HEK293 (cell line): ENCODE measurements around the gene KXD1.

ENCODE experiments used
- GLIS1 ChIP-seq: fragments of 450-650 bp; formaldehyde crosslinking; IDR thresholded peaks from 2 replicates; pipeline ENCODE4 v1.5.1; 2016; ENCODE audit warnings: missing biosample characterization, missing genetic modification characterization
- HOXC10 ChIP-seq: sonication (generic); formaldehyde crosslinking; IDR thresholded peaks from 2 replicates; pipeline ENCODE4 v1.8.1; 2023; ENCODE audit warnings: mild to moderate bottlenecking, missing genetic modification reagents
- KLF1 ChIP-seq: fragments of 450-650 bp; formaldehyde crosslinking; IDR thresholded peaks from 2 replicates; pipeline ENCODE4 v1.5.1; 2016; ENCODE audit warnings: missing biosample characterization, missing genetic modification characterization
- SP2 ChIP-seq: fragments of 450-650 bp; formaldehyde crosslinking; IDR thresholded peaks from 2 replicates; pipeline ENCODE4 v1.5.1; 2016; ENCODE audit warnings: missing biosample characterization, missing genetic modification characterization
- SP7 ChIP-seq: fragments of 450-650 bp; formaldehyde crosslinking; IDR thresholded peaks from 2 replicates; pipeline ENCODE4 v1.5.1; 2016; ENCODE audit warnings: missing biosample characterization, missing genetic modification characterization
- ZBTB21 ChIP-seq: fragments of 450-650 bp; formaldehyde crosslinking; IDR thresholded peaks from 2 replicates; pipeline ENCODE4 v1.5.1; 2017; ENCODE audit warnings: missing biosample characterization, missing genetic modification characterization
- ZEB2 ChIP-seq: fragments of 450-650 bp; formaldehyde crosslinking; IDR thresholded peaks from 2 replicates; pipeline ENCODE4 v1.5.1; 2016; ENCODE audit warnings: missing biosample characterization, missing genetic modification characterization
- ZNF140 ChIP-seq: fragments of 450-650 bp; formaldehyde crosslinking; IDR thresholded peaks from 2 replicates; pipeline ENCODE4 v1.5.1; 2016; ENCODE audit warnings: missing biosample characterization, missing genetic modification characterization
- ZNF146 ChIP-seq: fragments of 450-650 bp; formaldehyde crosslinking; IDR thresholded peaks from 2 replicates; pipeline ENCODE4 v1.5.1; 2016; ENCODE audit warnings: missing biosample characterization, missing genetic modification characterization
- ZNF248 ChIP-seq: fragments of 450-650 bp; formaldehyde crosslinking; IDR thresholded peaks from 2 replicates; pipeline ENCODE4 v1.5.1; 2017; ENCODE audit warnings: missing biosample characterization, missing genetic modification characterization
- ZNF350 ChIP-seq: fragments of 450-650 bp; formaldehyde crosslinking; IDR thresholded peaks from 2 replicates; pipeline ENCODE4 v1.5.0; 2017; ENCODE audit warnings: missing biosample characterization, mild to moderate bottlenecking, missing genetic modification characterization
- ZNF398 ChIP-seq: fragments of 450-650 bp; formaldehyde crosslinking; IDR thresholded peaks from 2 replicates; pipeline ENCODE4 v1.5.1; 2017; ENCODE audit warnings: missing biosample characterization, missing genetic modification characterization
- ZNF48 ChIP-seq: fragments of 450-650 bp; formaldehyde crosslinking; IDR thresholded peaks from 2 replicates; pipeline ENCODE4 v1.5.1; 2016; ENCODE audit warnings: missing biosample characterization, missing genetic modification characterization
- ZNF501 ChIP-seq: fragments of 450-650 bp; formaldehyde crosslinking; IDR thresholded peaks from 2 replicates; pipeline ENCODE4 v1.5.1; 2016; ENCODE audit warnings: missing biosample characterization, missing genetic modification characterization
- ZNF518A ChIP-seq: fragments of 450-650 bp; formaldehyde crosslinking; conservative IDR thresholded peaks from 2 replicates; pipeline ENCODE4 v1.5.1; 2016; ENCODE audit warnings: low read depth, missing biosample characterization, missing genetic modification characterization
- ZNF558 ChIP-seq: fragments of 450-650 bp; formaldehyde crosslinking; IDR thresholded peaks from 2 replicates; pipeline ENCODE4 v1.5.1; 2016; ENCODE audit warnings: missing biosample characterization, missing genetic modification characterization
- ZNF600 ChIP-seq: fragments of 450-650 bp; formaldehyde crosslinking; IDR thresholded peaks from 2 replicates; pipeline ENCODE4 v1.5.1; 2016; ENCODE audit warnings: missing biosample characterization, missing genetic modification characterization
- ZNF626 ChIP-seq: fragments of 450-650 bp; sonication (Bioruptor Pico); formaldehyde crosslinking; IDR thresholded peaks from 2 replicates; pipeline ENCODE4 v1.5.1; 2018; ENCODE audit warnings: missing biosample characterization, missing genetic modification characterization, inconsistent platforms
- ZNF701 ChIP-seq: fragments of 450-650 bp; formaldehyde crosslinking; IDR thresholded peaks from 2 replicates; pipeline ENCODE4 v1.5.1; 2016; ENCODE audit warnings: missing biosample characterization, missing genetic modification characterization
- ZNF792 ChIP-seq: fragments of 450-650 bp; formaldehyde crosslinking; IDR thresholded peaks from 2 replicates; pipeline ENCODE4 v1.5.1; 2016; ENCODE audit warnings: missing biosample characterization, missing genetic modification characterization
- TF ChIP-seq, protein P1 (sequence below): fragments of 450-650 bp; formaldehyde crosslinking; IDR thresholded peaks from 2 replicates; pipeline ENCODE4 v1.5.1; 2017; ENCODE audit warnings: missing biosample characterization, mild to moderate bottlenecking, missing genetic modification characterization, moderate library complexity
- TF ChIP-seq, protein P2 (sequence below): fragments of 450-650 bp; formaldehyde crosslinking; IDR thresholded peaks from 2 replicates; pipeline ENCODE4 v1.5.1; 2016; ENCODE audit warnings: missing biosample characterization, missing genetic modification characterization, low read depth
- TF ChIP-seq, protein P3 (sequence below): fragments of 450-650 bp; formaldehyde crosslinking; IDR thresholded peaks from 2 replicates; pipeline ENCODE4 v1.5.1; 2016; ENCODE audit warnings: missing biosample characterization, missing genetic modification characterization
- TF ChIP-seq, protein P4 (sequence below): fragments of 450-650 bp; formaldehyde crosslinking; IDR thresholded peaks from 2 replicates; pipeline ENCODE4 v1.5.1; 2016; ENCODE audit warnings: missing biosample characterization, missing genetic modification characterization

The KXD1 gene

DNA sequence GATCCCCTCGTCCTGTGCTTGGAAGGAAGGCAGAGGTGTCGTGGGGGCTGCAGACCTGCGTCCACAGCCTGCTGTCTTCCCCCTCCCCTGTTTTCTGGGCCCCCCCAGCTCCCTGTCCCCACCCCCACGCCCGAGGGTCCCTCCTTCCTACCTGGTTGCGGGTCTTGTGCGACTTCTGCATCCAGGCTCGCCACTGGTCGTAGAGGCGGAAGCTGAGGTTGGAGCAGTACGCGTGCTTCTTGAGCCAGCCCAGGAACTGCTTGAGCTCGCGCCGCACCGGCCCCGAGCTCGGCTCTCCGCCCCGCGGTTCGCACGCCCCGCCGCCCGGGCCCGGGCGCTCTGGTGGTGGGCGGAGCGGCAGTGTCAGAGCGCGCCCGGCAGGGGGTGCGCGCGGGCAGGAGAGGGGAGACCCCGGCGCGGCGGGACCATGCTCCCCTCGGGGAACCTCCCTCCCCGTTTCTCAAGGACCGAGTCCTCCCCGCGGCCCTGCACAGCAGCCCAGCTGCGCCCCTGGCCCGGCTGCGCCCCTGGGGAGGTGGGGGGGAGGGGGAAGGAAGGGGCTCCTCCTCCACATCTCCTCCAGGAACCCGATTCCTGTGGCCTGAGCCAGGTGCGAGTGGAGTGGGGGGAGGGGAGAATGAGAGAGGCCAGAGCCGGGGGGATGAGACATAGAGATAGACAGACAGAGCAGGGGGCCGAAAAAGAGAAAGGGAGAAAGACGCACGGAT, 36.6 kb downstream of the KXD1 start (continued):
- TF ChIP-seq ZNF518A (tag by site-specific recombination) (no peak), ZNF398 (tag by site-specific recombination) (peak; percentile 96), ZNF140 (tag by site-specific recombination) (no peak), ZBTB21 (no peak), ZNF558 (no peak), HOXC10 (CRISPR knock-in tag) (no peak), ZNF350 (tag by site-specific recombination) (no peak), ZEB2 (peak; percentile 39; the same call in 1 of the 2 replicates), ZNF701 (peak; percentile 21; the same call in 1 of the 2 replicates), SP7 (tag by site-specific recombination) (no peak), ZNF248 (tag by site-specific recombination) (no peak), KLF1 (tag by site-specific recombination) (peak; percentile 19; the same call in 1 of the 2 replicates), ZNF501 (tag by site-specific recombination) (no peak), ZNF626 (no peak), GLIS1 (tag by site-specific recombination) (peak; percentile 55), SP2 (tag by site-specific recombination) (peak; percentile 78), ZNF600 (tag by site-specific recombination) (no peak), ZNF48 (no peak), ZNF792 (tag by site-specific recombination) (no peak), ZNF146 (tag by site-specific recombination) (no peak)
- TF ChIP-seq, protein P1, sequence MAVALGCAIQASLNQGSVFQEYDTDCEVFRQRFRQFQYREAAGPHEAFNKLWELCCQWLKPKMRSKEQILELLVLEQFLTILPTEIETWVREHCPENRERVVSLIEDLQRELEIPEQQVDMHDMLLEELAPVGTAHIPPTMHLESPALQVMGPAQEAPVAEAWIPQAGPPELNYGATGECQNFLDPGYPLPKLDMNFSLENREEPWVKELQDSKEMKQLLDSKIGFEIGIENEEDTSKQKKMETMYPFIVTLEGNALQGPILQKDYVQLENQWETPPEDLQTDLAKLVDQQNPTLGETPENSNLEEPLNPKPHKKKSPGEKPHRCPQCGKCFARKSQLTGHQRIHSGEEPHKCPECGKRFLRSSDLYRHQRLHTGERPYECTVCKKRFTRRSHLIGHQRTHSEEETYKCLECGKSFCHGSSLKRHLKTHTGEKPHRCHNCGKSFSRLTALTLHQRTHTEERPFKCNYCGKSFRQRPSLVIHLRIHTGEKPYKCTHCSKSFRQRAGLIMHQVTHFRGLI (tag by site-specific recombination) = 0 out of 2 replicates have a peak, but pooled peaks have one; percentile 22
- TF ChIP-seq, protein P2, sequence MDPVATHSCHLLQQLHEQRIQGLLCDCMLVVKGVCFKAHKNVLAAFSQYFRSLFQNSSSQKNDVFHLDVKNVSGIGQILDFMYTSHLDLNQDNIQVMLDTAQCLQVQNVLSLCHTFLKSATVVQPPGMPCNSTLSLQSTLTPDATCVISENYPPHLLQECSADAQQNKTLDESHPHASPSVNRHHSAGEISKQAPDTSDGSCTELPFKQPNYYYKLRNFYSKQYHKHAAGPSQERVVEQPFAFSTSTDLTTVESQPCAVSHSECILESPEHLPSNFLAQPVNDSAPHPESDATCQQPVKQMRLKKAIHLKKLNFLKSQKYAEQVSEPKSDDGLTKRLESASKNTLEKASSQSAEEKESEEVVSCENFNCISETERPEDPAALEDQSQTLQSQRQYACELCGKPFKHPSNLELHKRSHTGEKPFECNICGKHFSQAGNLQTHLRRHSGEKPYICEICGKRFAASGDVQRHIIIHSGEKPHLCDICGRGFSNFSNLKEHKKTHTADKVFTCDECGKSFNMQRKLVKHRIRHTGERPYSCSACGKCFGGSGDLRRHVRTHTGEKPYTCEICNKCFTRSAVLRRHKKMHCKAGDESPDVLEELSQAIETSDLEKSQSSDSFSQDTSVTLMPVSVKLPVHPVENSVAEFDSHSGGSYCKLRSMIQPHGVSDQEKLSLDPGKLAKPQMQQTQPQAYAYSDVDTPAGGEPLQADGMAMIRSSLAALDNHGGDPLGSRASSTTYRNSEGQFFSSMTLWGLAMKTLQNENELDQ = no peak
- TF ChIP-seq, protein P3, sequence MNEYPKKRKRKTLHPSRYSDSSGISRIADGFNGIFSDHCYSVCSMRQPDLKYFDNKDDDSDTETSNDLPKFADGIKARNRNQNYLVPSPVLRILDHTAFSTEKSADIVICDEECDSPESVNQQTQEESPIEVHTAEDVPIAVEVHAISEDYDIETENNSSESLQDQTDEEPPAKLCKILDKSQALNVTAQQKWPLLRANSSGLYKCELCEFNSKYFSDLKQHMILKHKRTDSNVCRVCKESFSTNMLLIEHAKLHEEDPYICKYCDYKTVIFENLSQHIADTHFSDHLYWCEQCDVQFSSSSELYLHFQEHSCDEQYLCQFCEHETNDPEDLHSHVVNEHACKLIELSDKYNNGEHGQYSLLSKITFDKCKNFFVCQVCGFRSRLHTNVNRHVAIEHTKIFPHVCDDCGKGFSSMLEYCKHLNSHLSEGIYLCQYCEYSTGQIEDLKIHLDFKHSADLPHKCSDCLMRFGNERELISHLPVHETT (tag by site-specific recombination) = no peak
- TF ChIP-seq, protein P4, sequence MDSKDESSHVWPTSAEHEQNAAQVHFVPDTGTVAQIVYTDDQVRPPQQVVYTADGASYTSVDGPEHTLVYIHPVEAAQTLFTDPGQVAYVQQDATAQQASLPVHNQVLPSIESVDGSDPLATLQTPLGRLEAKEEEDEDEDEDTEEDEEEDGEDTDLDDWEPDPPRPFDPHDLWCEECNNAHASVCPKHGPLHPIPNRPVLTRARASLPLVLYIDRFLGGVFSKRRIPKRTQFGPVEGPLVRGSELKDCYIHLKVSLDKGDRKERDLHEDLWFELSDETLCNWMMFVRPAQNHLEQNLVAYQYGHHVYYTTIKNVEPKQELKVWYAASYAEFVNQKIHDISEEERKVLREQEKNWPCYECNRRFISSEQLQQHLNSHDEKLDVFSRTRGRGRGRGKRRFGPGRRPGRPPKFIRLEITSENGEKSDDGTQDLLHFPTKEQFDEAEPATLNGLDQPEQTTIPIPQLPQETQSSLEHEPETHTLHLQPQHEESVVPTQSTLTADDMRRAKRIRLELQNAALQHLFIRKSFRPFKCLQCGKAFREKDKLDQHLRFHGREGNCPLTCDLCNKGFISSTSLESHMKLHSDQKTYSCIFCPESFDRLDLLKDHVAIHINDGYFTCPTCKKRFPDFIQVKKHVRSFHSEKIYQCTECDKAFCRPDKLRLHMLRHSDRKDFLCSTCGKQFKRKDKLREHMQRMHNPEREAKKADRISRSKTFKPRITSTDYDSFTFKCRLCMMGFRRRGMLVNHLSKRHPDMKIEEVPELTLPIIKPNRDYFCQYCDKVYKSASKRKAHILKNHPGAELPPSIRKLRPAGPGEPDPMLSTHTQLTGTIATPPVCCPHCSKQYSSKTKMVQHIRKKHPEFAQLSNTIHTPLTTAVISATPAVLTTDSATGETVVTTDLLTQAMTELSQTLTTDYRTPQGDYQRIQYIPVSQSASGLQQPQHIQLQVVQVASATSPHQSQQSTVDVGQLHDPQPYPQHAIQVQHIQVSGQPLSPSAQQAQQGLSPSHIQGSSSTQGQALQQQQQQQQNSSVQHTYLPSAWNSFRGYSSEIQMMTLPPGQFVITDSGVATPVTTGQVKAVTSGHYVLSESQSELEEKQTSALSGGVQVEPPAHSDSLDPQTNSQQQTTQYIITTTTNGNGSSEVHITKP (tag by site-specific recombination) = 0 out of 2 replicates have a peak, but pooled peaks have one; percentile 28
